Medulla oblongata (tissue), 1 donor: ENCODE data around the gene SUPT5H.
"Not testable (repeated sequence)": the region's sequence is repeated elsewhere in the genome, so short reads cannot be mapped to it uniquely, and the experiment has no call there.

Experiments used
- DNase-seq: peaks from one replicate; pipeline ENCODE4 v3.0.0-alpha.2; 2015; ENCODE audit errors: extremely low spot score

SUPT5H gene

GRCh38 chr19:39465956-39466747 lies 20.8 kb downstream of the SUPT5H start:
- no peak for DNase-seq

GRCh38 chr19:39467941-39468340 lies 22.6 kb downstream of the SUPT5H start:
- DNase-seq = no peak

DNA sequence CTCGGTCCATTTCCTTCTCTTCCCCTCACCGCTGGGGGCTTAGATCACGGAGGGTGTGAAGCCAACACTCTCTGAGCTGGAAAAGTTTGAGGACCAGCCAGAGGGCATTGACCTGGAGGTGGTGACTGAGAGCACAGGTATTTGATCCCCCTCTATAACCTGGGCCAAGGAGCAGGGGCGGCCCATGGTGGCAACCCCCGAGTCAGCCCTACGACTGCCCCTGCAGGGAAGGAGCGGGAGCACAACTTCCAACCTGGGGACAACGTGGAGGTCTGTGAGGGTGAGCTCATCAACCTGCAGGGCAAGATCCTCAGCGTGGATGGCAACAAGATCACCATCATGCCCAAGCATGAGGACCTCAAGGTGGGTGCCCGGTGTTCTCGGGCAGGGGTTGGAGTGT lies 23.7 kb downstream of the SUPT5H start:
- no peak for DNase-seq

DNA sequence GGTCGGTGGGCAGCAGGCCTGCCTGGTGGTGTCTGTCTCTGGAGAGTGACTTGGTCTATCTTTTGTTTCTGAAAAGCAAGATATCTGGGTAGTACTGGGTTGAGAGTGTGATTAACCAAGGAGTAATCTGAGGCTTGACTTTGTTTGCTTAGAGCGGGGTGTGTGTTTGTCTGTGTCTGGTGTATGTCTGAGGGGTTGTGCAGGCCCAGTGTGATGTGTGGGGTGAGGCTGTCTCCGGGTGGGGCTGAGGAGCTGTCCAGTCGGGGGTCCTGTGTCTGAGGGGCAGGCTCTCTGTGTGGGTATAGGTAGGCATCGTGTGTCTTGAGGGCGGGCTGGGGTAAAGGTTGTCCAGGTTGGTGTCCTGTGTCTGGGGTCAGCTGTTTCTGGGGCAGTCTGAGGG lies 24.2 kb downstream of the SUPT5H start:
- DNase-seq = no peak

DNA sequence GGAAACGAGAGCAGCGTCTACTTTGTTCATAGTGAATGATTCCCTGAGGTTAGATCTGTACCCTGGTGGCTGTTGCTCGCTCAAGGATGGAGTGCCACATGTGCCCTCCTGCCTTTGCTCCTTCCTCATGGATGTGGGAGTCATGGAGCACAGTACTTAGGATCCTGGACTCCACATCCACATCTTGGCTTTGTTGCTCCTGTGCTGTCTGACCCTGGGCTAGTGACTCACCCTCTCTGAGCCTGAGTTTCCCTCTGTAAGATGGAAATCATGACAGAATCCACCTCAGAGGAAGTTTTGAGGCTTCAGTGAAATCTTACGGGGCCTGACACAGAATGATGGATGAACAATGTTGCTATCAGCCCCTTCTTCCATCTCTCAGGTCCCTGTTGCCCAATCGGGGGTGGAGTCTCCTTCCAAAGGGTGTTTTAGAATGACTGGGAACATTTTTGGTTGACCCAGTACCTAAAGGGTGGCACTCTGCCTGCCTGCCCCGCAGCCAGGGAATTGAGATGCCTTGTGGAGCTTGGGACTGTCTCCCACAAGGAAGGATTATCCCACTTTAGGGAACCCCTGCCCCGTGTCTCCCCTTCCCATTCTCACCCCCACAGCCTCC lies 25.4 kb downstream of the SUPT5H start:
- DNase-seq = no peak

DNA sequence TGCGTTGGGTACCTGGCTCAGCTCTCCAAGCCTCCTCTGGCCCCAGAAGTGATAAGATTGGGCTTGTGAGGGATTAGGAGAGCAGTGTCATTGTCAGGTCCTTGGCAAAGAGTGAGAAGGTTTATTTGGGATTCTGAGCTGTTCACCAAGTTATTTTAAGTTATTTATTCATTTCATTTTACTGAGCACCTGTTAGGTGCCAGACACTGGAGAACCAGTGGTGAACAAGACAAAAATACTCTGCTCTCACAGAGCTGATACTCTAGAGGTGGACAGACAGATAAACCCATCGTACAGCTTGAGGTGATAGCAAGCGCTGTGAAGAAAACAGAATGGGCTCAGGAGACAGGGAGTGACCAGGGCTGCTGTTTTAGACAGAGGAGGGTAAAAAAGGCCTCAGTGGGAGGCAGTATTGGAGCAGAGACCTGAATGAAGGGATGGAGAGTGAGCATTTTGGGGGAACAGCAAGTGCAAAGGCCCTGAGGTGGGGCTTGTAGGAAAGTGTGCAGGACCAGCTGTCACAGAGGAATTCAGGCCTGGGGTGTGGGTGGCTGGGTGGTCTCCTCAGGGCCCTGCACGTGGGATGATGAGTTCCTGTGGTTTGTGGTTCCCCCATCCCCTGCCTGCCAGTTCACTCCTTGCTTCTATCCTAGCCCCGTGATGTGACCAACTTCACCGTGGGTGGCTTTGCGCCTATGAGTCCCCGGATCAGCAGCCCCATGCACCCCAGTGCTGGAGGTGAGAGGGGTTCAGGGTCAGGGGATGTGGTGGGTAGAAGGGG lies 26.6 kb downstream of the SUPT5H start:
- no peak for DNase-seq

GRCh38 chr19:39472746-39473442 lies 27.5 kb downstream of the SUPT5H start:
- DNase-seq = no peak

GRCh38 chr19:39473443-39473960 lies 28.1 kb downstream of the SUPT5H start:
- no peak for DNase-seq

- peak; percentile 21 for DNase-seq
Observed at GRCh38 chr19:39474139-39474620, 28.8 kb downstream of the SUPT5H start.

DNA sequence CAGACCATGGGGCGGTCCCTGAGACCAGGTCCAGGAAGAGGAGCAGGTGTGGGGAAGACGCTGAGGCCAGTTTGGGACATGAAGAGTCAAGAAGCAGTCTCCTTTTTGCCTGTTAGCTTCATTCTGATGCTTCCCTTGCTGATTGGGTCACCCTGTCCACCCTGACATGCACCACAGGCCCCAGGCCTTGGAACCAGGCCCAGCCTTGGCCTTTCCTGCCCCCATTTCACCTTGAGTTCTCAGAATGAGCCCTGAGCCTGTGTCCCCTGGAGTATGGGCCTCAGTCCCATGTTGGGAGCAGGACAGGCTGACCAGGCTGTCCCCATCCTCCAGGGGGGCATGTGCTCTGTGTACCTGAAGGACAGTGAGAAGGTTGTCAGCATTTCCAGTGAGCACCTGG lies 30.4 kb downstream of the SUPT5H start:
- DNase-seq = no peak

GRCh38 chr19:39479319-39479801 lies 34.0 kb downstream of the SUPT5H start:
- not testable (repeated sequence) for DNase-seq

DNA sequence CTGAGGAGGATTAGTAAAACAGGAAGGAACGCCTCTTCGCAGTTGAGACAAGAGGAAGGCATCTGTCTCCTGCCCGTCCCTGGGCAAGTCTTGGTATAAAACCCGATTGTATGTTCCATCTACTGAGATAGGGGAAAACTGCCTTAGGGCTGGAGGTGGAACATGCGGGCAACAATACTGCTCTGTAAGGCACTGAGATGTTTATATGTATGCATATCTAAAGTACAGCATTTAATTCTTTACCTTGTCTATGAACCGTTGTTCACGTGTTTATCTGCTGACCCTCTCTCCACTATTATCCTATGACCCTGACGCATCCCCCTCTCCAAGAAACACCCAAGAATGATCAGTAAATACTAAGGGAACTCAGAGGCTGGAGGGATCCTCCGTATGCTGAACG lies 34.5 kb downstream of the SUPT5H start:
- peak; percentile 4 for DNase-seq

DNA sequence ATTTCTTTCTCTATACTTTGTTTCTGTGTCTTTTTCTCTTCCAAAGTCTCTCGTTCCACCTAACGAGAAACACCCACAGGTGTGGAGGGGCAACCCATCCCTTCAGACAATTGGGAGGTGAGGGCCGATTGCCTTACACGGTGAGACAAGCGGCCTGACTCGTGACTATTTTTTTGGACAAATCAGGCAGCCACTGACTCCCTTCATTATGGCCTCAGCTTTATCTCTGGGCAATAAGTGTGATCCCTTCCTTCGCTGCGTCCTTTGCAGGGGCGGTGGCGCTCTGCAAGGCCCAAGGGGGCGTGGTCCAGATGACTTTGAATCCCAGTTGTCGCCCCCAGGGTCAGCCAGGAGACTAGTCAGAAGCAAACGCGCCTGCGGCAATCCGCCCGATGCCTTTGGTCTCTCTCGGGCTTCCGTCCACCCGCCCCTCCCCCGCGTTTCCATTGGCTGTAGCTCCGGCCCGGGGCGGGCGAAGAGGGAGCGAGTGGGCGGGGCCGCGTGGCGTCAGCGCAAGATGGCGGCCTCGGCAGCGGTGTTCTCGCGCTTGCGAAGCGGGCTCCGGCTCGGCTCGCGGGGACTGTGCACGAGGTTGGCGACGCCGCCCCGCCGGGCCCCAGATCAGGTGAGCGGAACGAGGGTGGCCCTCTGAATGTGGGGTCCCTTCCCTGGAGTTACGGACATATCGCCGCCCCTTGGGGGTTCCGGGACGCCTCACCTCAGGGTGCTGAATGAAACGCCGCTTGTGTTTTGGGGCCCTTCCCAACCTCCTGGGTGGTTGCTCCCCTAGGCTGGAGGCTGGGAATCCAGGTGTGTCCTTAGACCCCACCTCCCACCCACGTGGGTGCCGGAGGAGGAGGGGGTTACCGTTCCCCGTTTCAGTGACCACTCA lies 35.2 kb downstream of the SUPT5H start, which contains the start of gene TIMM50:
TSS of gene TIMM50 (plus strand) at position 502 of the 892 bp plus-strand sequence. CDS start at position 518, 16 bp downstream.
- peak; percentile 94 for DNase-seq

GRCh38 chr19:39481229-39481545 lies 35.8 kb downstream of the SUPT5H start:
- no peak for DNase-seq

- DNase-seq = no peak
Observed at GRCh38 chr19:39481676-39482075, 36.3 kb downstream of the SUPT5H start.

GRCh38 chr19:39483141-39483540 lies 37.8 kb downstream of the SUPT5H start:
- DNase-seq = no peak

GRCh38 chr19:39489756-39490155 lies 44.4 kb downstream of the SUPT5H start:
- DNase-seq = no peak

DNA sequence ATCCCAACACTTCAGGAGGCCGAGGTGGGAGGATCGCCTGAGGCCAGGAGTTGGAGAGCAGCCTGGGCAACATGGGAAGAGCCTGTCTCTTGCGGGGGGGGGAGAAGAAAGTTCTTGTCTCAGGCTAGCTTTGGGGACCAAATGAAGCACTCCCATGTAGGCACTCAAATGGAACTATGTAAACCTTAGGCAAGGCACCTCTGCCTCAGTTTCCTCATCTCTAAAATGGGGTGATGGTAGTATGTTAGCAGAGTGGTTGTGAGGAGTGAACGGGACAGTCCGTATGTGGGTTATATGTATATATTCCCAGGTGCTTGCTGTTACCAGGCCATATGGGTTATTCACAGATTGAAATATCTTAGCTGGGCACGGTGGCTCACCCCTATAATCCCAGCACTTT lies 46.8 kb downstream of the SUPT5H start:
- DNase-seq = no peak

DNA sequence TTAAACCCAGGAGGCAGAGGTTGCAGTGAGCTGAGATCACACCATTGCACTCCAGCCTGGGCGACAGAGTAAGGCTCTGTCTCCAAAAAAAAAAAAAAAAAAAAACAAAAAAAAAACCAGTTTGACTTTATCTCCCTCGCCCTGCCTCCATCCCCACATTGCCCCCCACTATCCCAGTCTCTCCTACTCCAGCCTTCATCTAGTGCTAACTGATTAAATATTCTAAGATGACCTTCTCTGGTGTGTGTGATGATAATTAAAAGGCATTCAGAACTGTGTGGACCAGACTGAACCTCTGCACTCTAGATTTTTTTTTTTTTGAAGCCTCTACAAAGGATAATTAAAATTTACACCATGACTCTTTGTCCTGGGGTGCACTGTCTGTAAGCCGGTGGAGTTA lies 47.4 kb downstream of the SUPT5H start:
- DNase-seq = no peak

DNA sequence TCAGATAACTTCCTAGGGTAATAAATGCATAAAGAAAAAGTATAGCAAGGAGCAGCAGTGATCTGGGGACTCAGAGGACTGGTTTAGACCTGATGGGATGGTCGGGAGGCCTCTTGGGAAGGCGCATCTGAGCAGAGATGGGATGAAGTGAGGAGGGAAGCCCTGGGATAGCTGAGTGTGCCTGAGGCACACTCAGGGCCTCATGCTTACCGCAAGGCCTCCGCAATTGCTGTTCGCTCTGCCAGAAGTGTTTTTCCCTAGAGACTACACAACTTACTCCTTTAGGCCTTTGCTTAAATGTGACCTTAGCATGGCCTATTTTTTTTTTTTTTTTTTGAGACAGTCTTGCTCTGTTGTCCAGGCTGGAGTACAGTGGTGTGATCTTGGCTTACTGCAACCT lies 49.3 kb downstream of the SUPT5H start:
- no peak for DNase-seq

DNA sequence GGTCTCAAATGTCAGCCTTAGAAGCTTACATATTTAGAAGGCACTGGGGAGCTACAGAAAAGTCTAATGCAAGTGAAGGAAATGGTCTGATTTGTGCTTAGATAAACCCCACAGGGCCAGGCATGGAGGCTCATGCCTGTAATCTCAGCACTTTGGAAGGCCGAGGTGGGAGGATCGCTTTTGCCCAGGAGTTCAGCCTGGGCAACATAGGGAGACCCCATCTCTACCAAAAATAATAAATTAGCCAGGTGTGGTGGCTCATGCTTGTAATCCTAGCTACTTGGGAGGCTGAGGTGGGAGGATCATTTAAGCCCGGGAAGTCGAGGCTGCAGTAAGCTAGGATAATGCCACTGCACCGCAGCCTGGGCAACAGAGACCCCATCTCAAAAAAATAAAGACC lies 50.7 kb downstream of the SUPT5H start:
- no peak for DNase-seq
